A549 (cell line): ENCODE measurements around the gene USP32. TPM values are rescaled to one million over a fixed set of nuclear protein-coding genes. Genes with fewer than 3 reads are reported as not detected.

Experiments
- ATAC-seq, 2 experiments: fragments of 200-7000 bp in 1 of 2; fragments of >200 bp in 1 of 2; cut with Nextera tagmentation in 1 of 2; cut with Tn5 transposase in 1 of 2; 3 replicates each; pipeline versions ENCODE4 v1.8.0 to v1.9.1; 2018 to 2020; ENCODE audit warnings: mild to moderate bottlenecking in 1 of 2, moderate library complexity in 1 of 2
- CTCF ChIA-PET: fragments of 300-600 bp; sonication (Branson Sonifier 250); formaldehyde crosslinking; extraction: SDS; loops from one replicate; lab custom pipeline; 2021; ENCODE audit warnings: antibody characterized with exemption, inconsistent platforms; lab: Yijun Ruan, JAX
- POLR2A ChIA-PET: fragments of 350-600 bp; formaldehyde crosslinking; extraction: SDS; loops from one replicate; lab custom pipeline; 2021; ENCODE audit warnings: antibody characterized with exemption, inconsistent platforms; lab: Yijun Ruan, JAX
- DNase-seq, 2 experiments: peaks; one replicate each; pipeline versions ENCODE4 v3.0.0 to v3.0.0-alpha.2; 2011 to 2016; ENCODE audit warnings: low read depth in 1 of 2, low spot score in 1 of 2
- FAIRE-seq: peaks from 2 replicates; lab custom pipeline; 2011; peaks lifted over from hg19 to GRCh38; lab: Jason Lieb, UNC
- H3K27ac ChIP-seq, 2 experiments: fragments of >200 bp; sonication (Bioruptor Twin); formaldehyde crosslinking; 3 replicates each; pipeline ENCODE4 v1.5.1; 2016 to 2017
- H3K4me1 ChIP-seq: fragments of >200 bp; sonication (Bioruptor Twin); formaldehyde crosslinking; 3 replicates; pipeline ENCODE4 v1.6.1; 2016
- H3K4me2 ChIP-seq: fragments of >200 bp; sonication (Bioruptor Twin); formaldehyde crosslinking; 3 replicates; pipeline ENCODE4 v1.6.1; 2016
- H3K4me3 ChIP-seq: fragments of >200 bp; sonication (Bioruptor Twin); formaldehyde crosslinking; 3 replicates; pipeline ENCODE4 v1.5.1; 2016
- H3K9me3 ChIP-seq: fragments of >200 bp; sonication (Bioruptor Twin); formaldehyde crosslinking; 3 replicates; pipeline ENCODE4 v1.6.1; 2016
- CHD2 ChIP-seq: fragments of 150-350 bp; IDR thresholded peaks from 2 replicates; pipeline ENCODE4 v1.6.1; 2014; ENCODE audit warnings: low read length; ENCODE audit not compliant: partially characterized antibody
- CHD4 ChIP-seq: fragments of 200-600 bp; sonication (generic); IDR thresholded peaks from 2 replicates; pipeline ENCODE4 v1.6.1; 2016; ENCODE audit warnings: antibody characterized with exemption, mild to moderate bottlenecking, borderline replicate concordance
- EHF ChIP-seq: fragments of 250-450 bp; sonication (Bioruptor Pico); IDR thresholded peaks from 2 replicates; pipeline ENCODE4 v1.5.0; 2020; ENCODE audit warnings: mild to moderate bottlenecking
- EHMT2 ChIP-seq: fragments of 200-600 bp; sonication (generic); IDR thresholded peaks from 2 replicates; pipeline ENCODE4 v1.6.1; 2016; ENCODE audit warnings: antibody characterized with exemption, low read depth, mild to moderate bottlenecking, moderate library complexity
- EP300 ChIP-seq, 2 experiments: fragments of >200 bp; sonication (Bioruptor Twin); formaldehyde crosslinking; IDR thresholded peaks; 2 replicates in 1 of 2; 3 replicates in 1 of 2; pipeline ENCODE4 v1.6.1; 2016 to 2017
- ESRRA ChIP-seq: fragments of 150-350 bp; IDR thresholded peaks from 2 replicates; pipeline ENCODE4 v1.6.1; 2014; ENCODE audit warnings: mild to moderate bottlenecking, low read length, borderline replicate concordance
- FOSB ChIP-seq: fragments of 250-450 bp; sonication (Bioruptor Pico); IDR thresholded peaks from 2 replicates; pipeline ENCODE4 v1.5.0; 2020; ENCODE audit warnings: mild to moderate bottlenecking, moderate library complexity
- FOSL2 ChIP-seq, 2 experiments: fragments of 450-650 bp in 1 of 2; fragments of >200 bp in 1 of 2; sonication (Bioruptor Twin) in 1 of 2; formaldehyde crosslinking; IDR thresholded peaks; 2 replicates each; pipeline versions ENCODE4 v1.5.0 to v1.6.1; 2016 to 2020; ENCODE audit warnings: mild to moderate bottlenecking in 1 of 2, moderate library complexity in 1 of 2
- HOXA7 ChIP-seq: fragments of 250-450 bp; sonication (Bioruptor Pico); IDR thresholded peaks from 2 replicates; pipeline ENCODE4 v1.5.0; 2020; ENCODE audit warnings: mild to moderate bottlenecking, moderate library complexity
- HOXB5 ChIP-seq: fragments of 250-450 bp; sonication (Bioruptor Pico); IDR thresholded peaks from 2 replicates; pipeline ENCODE4 v1.5.0; 2020; ENCODE audit warnings: mild to moderate bottlenecking, moderate library complexity
- JUNB ChIP-seq: fragments of >200 bp; sonication (Bioruptor Twin); formaldehyde crosslinking; IDR thresholded peaks from 2 replicates; pipeline ENCODE4 v1.6.1; 2016
- NR3C1 ChIP-seq: fragments of >200 bp; sonication (Bioruptor Twin); formaldehyde crosslinking; IDR thresholded peaks from 3 replicates; pipeline ENCODE4 v1.6.1; 2017
- POLR2A ChIP-seq: IDR thresholded peaks from 2 replicates; pipeline ENCODE4 v1.6.1; 2012; ENCODE audit warnings: mild to moderate bottlenecking, low read length
- RAD21 ChIP-seq, 2 experiments: fragments of >200 bp in 1 of 2; sonication (Bioruptor Twin) in 1 of 2; formaldehyde crosslinking in 1 of 2; IDR thresholded peaks in 1 of 2; conservative IDR thresholded peaks in 1 of 2; 2 replicates in 1 of 2; 3 replicates in 1 of 2; pipeline ENCODE4 v1.6.1; 2012 to 2018; ENCODE audit warnings: inconsistent platforms in 1 of 2
- RFX5 ChIP-seq: fragments of 450-650 bp; IDR thresholded peaks from 2 replicates; pipeline ENCODE4 v1.7.1; 2014; ENCODE audit warnings: antibody characterized with exemption, mild to moderate bottlenecking, moderate library complexity
- RNF2 ChIP-seq: fragments of 200-600 bp; sonication (generic); IDR thresholded peaks from 2 replicates; pipeline ENCODE4 v1.6.1; 2016; ENCODE audit warnings: low read depth, mild to moderate bottlenecking, antibody characterized with exemption, moderate library complexity, borderline replicate concordance
- SREBF2 ChIP-seq: fragments of 450-650 bp; IDR thresholded peaks from 2 replicates; pipeline ENCODE4 v1.6.1; 2014; ENCODE audit warnings: mild to moderate bottlenecking, moderate library complexity
- TFCP2L1 ChIP-seq: fragments of 250-450 bp; sonication (Bioruptor Pico); IDR thresholded peaks from 2 replicates; pipeline ENCODE4 v1.5.0; 2021; ENCODE audit warnings: mild to moderate bottlenecking
- TP53 ChIP-seq: fragments of 250-450 bp; sonication (Bioruptor Pico); IDR thresholded peaks from 2 replicates; pipeline ENCODE4 v1.5.0; 2021; ENCODE audit warnings: mild to moderate bottlenecking, moderate library complexity
- ZNF302 ChIP-seq: fragments of 250-450 bp; sonication (Bioruptor Pico); IDR thresholded peaks from 2 replicates; pipeline ENCODE4 v1.9.0; 2021; ENCODE audit warnings: inconsistent platforms, mild to moderate bottlenecking, moderate library complexity
- WGBS: methylation state at CpG from one replicate; pipeline ENCODE4 v1.1.6; 2017; ENCODE audit errors: missing lambda C conversion rate; 5-methylcytosine and 5-hydroxymethylcytosine counted together
- polyA plus RNA-seq, 4 experiments: library from polyadenylated mRNA; depleted of rRNA in 3 of 4; stranded (reverse); fragments of >200 nt; fragmentation: RNase III in 1 of 4; extraction: RNeasy Plus Mini Kit Qiagen cat#74134 plus additional on column Dnase treatment in 1 of 4; gene quantifications; 2 replicates in 3 of 4; 3 replicates in 1 of 4; pipeline ENCODE4 v1.2.3, GENCODE V29; 2011 to 2017

USP32 gene
- polyA plus RNA-seq, 2 of the 4 experiments (the other 2 are of a cell fraction): 35.4 to 52.2 TPM

GRCh38 chr17:60327901-60328273 lies 64.0 kb downstream of the USP32 start:
- H3K4me1 ChIP-seq: peaks cover 8% of the 10 kb centered on the region; the same call in 2 of the 3 replicates
- no peak for DNase-seq
- no peak for TF ChIP-seq ESRRA
- no peak for TF ChIP-seq TP53 (CRISPR knock-in tag)
- no peak for TF ChIP-seq FOSB (CRISPR knock-in tag)
- no peak for TF ChIP-seq POLR2A
- TF ChIP-seq CHD2: no peak
- TF ChIP-seq TFCP2L1 (CRISPR knock-in tag): no peak
- TF ChIP-seq FOSL2 (IDR thresholded peaks at IDR 0.05): no peak
- TF ChIP-seq FOSL2 (CRISPR knock-in tag; IDR thresholded peaks at IDR 0.05): no peak
- TF ChIP-seq, all 56 proteins: peak for 0
- H3K27ac ChIP-seq: no peak overlapping the region
- no peak overlapping the region for H3K4me3 ChIP-seq
- ATAC-seq: peak in 1 of 2 experiments; percentile 58; a peak in 3 of 6 replicates
- 88% methylated on average over 2 of the region's 4 CpGs for WGBS
- H3K9me3 ChIP-seq: no peaks in the 10 kb centered on the region
- ChIA-PET CTCF (interaction anchor here (0.7 to 2.1 kb wide), 2 partner anchors 15 to 310 kb away, joined by 3 to 5 read pairs; no protein-coding TSS in a partner anchor), POLR2A (no interaction called here)
- FAIRE-seq: no peak
- no peak overlapping the region for H3K4me2 ChIP-seq

- Histone ChIP-seq H3K4me2 (no peak overlapping the region), H3K4me1 (peaks cover 8% of the 10 kb centered on the region; the same call in 2 of the 3 replicates), H3K4me3 (no peak overlapping the region), H3K9me3 (no peaks in the 10 kb centered on the region), H3K27ac (no peak overlapping the region)
- WGBS: 93% methylated on average over 23 of the region's 27 CpGs
- POLR2A ChIA-PET: no interaction called here
- no peak for DNase-seq
- peak; percentile 43 to 45; a peak in 4 of 6 replicates for ATAC-seq
- no peak for FAIRE-seq
- TF ChIP-seq RAD21 (conservative IDR thresholded peaks at IDR 0.05 in 1 of 2, IDR thresholded peaks at IDR 0.05 in 1 of 2) (no peak), JUNB (no peak), EP300 (IDR thresholded peaks at IDR 0.05) (no peak), HOXB5 (no peak), TP53 (CRISPR knock-in tag) (no peak), ZNF302 (CRISPR knock-in tag) (no peak), RNF2 (no peak), CHD4 (no peak), FOSL2 (IDR thresholded peaks at IDR 0.05) (no peak), FOSL2 (CRISPR knock-in tag; IDR thresholded peaks at IDR 0.05) (no peak)
- CTCF ChIA-PET: interaction anchor here (2.1 kb wide), 1 partner anchor 14 kb away, joined by 5 read pairs; no protein-coding TSS in a partner anchor
Measured at GRCh38 chr17:60327134-60327900, 64.6 kb downstream of the USP32 start.

- no peak for FAIRE-seq
- H3K4me2 ChIP-seq: no peak overlapping the region
- ChIA-PET CTCF (interaction anchor here (0.7 to 2.1 kb wide), 2 partner anchors 13 to 114 kb away, joined by 3 to 5 read pairs; no protein-coding TSS in a partner anchor), POLR2A (no interaction called here)
- ATAC-seq: no peak; a peak in 1 of 6 replicates
- H3K9me3 ChIP-seq: no peaks in the 10 kb centered on the region
- no peak for DNase-seq
- no peak overlapping the region for H3K27ac ChIP-seq
- peaks cover 13% of the 10 kb centered on the region for H3K4me1 ChIP-seq
- H3K4me3 ChIP-seq: no peak overlapping the region
- no peak for TF ChIP-seq NR3C1
- TF ChIP-seq EHF (CRISPR knock-in tag): no peak
- TF ChIP-seq TP53 (CRISPR knock-in tag): no peak
- TF ChIP-seq HOXA7: no peak
- TF ChIP-seq SREBF2: no peak
- no peak for TF ChIP-seq RFX5
- no peak for TF ChIP-seq EHMT2
- TF ChIP-seq, all 56 proteins: peak for 0
- WGBS: 80% methylated on average over 2 of the region's 2 CpGs
Measured at GRCh38 chr17:60326702-60327101, 65.2 kb downstream of the USP32 start.
